ENCODE measurements around the gene ATP1A3. TPM values are rescaled to one million over a fixed set of nuclear protein-coding genes. Genes with fewer than 3 reads are reported as not detected.

The ATP1A3 gene
- total RNA-seq, 1 donor from 2014 or later = 5.6 TPM

- peaks cover 58% of the 10 kb centered on the region for H3K27me3 Mint-ChIP-seq
- no peaks in the 10 kb centered on the region for H3K9me3 Mint-ChIP-seq
- no peaks in the 10 kb centered on the region for H3K36me3 Mint-ChIP-seq
- peak overlapping the region; percentile 40 for H3K27ac Mint-ChIP-seq
- H3K4me1 Mint-ChIP-seq (ENCODE audit: unreplicated experiment) = peaks cover 7% of the 10 kb centered on the region
- peak overlapping the region; percentile 82 for H3K4me3 Mint-ChIP-seq
- no peak for DNase-seq (ENCODE audit: extremely low spot score, unreplicated experiment)
- TF ChIP-seq CTCF (conservative IDR thresholded peaks at IDR 0.05) = no peak
Measured at GRCh38 chr19:41928754-41929535, 65.1 kb downstream of the ATP1A3 start.

- Mint-ChIP-seq H3K27ac (peak within 1 kb of the TSS; percentile 40), H3K36me3 (no peaks in the 10 kb centered on the region), H3K9me3 (no peaks in the 10 kb centered on the region), H3K27me3 (peaks cover 54% of the 10 kb centered on the region), H3K4me3 (peak within 1 kb of the TSS; percentile 82), H3K4me1 (ENCODE audit: unreplicated experiment) (peaks cover 7% of the 10 kb centered on the region)
- no peak for DNase-seq (ENCODE audit: extremely low spot score, unreplicated experiment)
- no peak for TF ChIP-seq CTCF (conservative IDR thresholded peaks at IDR 0.05)
Measured at GRCh38 chr19:41928221-41928683, 65.8 kb downstream of the ATP1A3 start, which contains the start of gene ERFL. TSS of gene ERFL (minus strand) at chr19:41928449. CDS start at chr19:41912919, 15,530 bp downstream.

GRCh38 chr19:41927497-41928192 lies 66.4 kb downstream of the ATP1A3 start:
- Mint-ChIP-seq H3K9me3 (no peaks in the 10 kb centered on the region), H3K4me1 (ENCODE audit: unreplicated experiment) (peaks cover 7% of the 10 kb centered on the region), H3K27ac (no peak overlapping the region), H3K36me3 (no peaks in the 10 kb centered on the region), H3K27me3 (peaks cover 51% of the 10 kb centered on the region), H3K4me3 (peak overlapping the region; percentile 75)
- no peak for TF ChIP-seq CTCF (conservative IDR thresholded peaks at IDR 0.05)
- DNase-seq (ENCODE audit: extremely low spot score, unreplicated experiment) = no peak

GRCh38 chr19:41926763-41927496 lies 67.1 kb downstream of the ATP1A3 start:
- no peaks in the 10 kb centered on the region for H3K36me3 Mint-ChIP-seq
- no peak overlapping the region for H3K27ac Mint-ChIP-seq
- H3K9me3 Mint-ChIP-seq = no peaks in the 10 kb centered on the region
- H3K4me3 Mint-ChIP-seq = no peak overlapping the region
- H3K4me1 Mint-ChIP-seq (ENCODE audit: unreplicated experiment) = peaks cover 7% of the 10 kb centered on the region
- DNase-seq (ENCODE audit: extremely low spot score, unreplicated experiment) = no peak
- H3K27me3 Mint-ChIP-seq = peaks cover 50% of the 10 kb centered on the region
- TF ChIP-seq CTCF (conservative IDR thresholded peaks at IDR 0.05) = no peak

- Mint-ChIP-seq H3K9me3 (no peaks in the 10 kb centered on the region), H3K27me3 (peaks cover 48% of the 10 kb centered on the region), H3K36me3 (no peaks in the 10 kb centered on the region), H3K4me3 (no peak overlapping the region), H3K4me1 (ENCODE audit: unreplicated experiment) (peaks cover 7% of the 10 kb centered on the region), H3K27ac (no peak overlapping the region)
- TF ChIP-seq CTCF (conservative IDR thresholded peaks at IDR 0.05) = no peak
- DNase-seq (ENCODE audit: extremely low spot score, unreplicated experiment) = no peak
Measured at GRCh38 chr19:41926028-41926762, 67.8 kb downstream of the ATP1A3 start.

Data from type B pancreatic cell (in vitro differentiated cells).